ENCODE data around the gene RAI1. TPM values are rescaled to one million over a fixed set of nuclear protein-coding genes. Genes with fewer than 3 reads are reported as not detected.

RAI1 gene
- total RNA-seq, 1 donor from 2014 or later, result 31.2 TPM

- no peak for DNase-seq
- H3K36me3 Mint-ChIP-seq (ENCODE audit: low read depth), result peaks cover 28% of the 10 kb centered on the region
- POLR2A ChIA-PET, result interaction anchor here (0.7 kb wide), 1 partner anchor 107 kb away, joined by 3 read pairs; no protein-coding TSS in a partner anchor
- CTCF ChIA-PET, result no interaction called here
- H3K27ac Mint-ChIP-seq, result no peak overlapping the region
- no peaks in the 10 kb centered on the region for H3K9me3 Mint-ChIP-seq
- no peaks in the 10 kb centered on the region for H3K4me1 Mint-ChIP-seq
- no peak for ATAC-seq (ENCODE audit: low read depth)
- no peaks in the 10 kb centered on the region for H3K27me3 Mint-ChIP-seq
- H3K4me3 Mint-ChIP-seq, result no peak overlapping the region
- intact Hi-C loops (cut with micrococcal nuclease), result no loop called here
- TF ChIP-seq, protein P1, sequence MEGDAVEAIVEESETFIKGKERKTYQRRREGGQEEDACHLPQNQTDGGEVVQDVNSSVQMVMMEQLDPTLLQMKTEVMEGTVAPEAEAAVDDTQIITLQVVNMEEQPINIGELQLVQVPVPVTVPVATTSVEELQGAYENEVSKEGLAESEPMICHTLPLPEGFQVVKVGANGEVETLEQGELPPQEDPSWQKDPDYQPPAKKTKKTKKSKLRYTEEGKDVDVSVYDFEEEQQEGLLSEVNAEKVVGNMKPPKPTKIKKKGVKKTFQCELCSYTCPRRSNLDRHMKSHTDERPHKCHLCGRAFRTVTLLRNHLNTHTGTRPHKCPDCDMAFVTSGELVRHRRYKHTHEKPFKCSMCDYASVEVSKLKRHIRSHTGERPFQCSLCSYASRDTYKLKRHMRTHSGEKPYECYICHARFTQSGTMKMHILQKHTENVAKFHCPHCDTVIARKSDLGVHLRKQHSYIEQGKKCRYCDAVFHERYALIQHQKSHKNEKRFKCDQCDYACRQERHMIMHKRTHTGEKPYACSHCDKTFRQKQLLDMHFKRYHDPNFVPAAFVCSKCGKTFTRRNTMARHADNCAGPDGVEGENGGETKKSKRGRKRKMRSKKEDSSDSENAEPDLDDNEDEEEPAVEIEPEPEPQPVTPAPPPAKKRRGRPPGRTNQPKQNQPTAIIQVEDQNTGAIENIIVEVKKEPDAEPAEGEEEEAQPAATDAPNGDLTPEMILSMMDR (IDR thresholded peaks at IDR 0.05), result no peak
Observed at GRCh38 chr17:17800504-17801021, 119.3 kb downstream of the RAI1 start.

DNA sequence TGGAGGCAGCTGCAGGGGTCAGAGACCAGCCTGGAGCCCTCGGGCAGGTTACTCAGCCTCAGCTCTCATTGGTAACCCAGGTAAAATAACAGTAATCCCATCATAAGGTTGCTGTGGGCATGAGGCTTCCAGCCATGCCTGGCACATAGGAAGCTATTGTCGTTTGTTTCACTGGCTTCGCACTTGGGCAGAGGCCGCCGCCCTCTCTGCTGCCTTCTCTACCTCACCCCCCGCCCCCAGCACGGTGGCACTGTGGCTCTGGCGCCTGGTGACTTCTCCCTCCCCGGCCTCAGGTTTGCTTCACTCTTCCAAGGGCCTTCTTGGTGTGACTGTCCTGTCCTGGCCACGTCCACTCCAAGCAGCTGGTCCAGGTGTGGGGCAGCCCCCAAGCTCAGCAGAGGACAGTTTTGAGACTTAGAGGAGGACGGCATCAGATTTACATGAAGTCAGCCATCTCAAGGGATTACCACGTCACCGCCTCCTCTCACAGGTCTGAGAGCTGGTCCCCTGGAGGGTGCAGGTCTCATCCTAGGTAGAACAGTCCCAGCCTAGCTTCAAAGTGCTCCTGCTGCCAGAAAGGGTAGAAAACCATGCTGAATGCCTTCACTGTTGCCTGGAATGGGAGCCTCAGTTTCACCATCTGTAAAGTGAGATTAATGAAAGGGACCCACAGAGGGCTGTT, 120.7 kb downstream of the RAI1 start:
- ATAC-seq (ENCODE audit: low read depth), result no peak
- ChIA-PET POLR2A (interaction anchor here (0.6 kb wide), 1 partner anchor 120 kb away, joined by 3 read pairs; no protein-coding TSS in a partner anchor), CTCF (no interaction called here)
- Mint-ChIP-seq H3K27ac (no peak overlapping the region), H3K4me1 (no peaks in the 10 kb centered on the region), H3K9me3 (no peaks in the 10 kb centered on the region), H3K36me3 (ENCODE audit: low read depth) (peaks cover 30% of the 10 kb centered on the region), H3K4me3 (no peak overlapping the region), H3K27me3 (no peaks in the 10 kb centered on the region)
- TF ChIP-seq, protein P1 (IDR thresholded peaks at IDR 0.05), result no peak
- DNase-seq, result no peak
- intact Hi-C loops (cut with micrococcal nuclease), result no loop called here

DNA sequence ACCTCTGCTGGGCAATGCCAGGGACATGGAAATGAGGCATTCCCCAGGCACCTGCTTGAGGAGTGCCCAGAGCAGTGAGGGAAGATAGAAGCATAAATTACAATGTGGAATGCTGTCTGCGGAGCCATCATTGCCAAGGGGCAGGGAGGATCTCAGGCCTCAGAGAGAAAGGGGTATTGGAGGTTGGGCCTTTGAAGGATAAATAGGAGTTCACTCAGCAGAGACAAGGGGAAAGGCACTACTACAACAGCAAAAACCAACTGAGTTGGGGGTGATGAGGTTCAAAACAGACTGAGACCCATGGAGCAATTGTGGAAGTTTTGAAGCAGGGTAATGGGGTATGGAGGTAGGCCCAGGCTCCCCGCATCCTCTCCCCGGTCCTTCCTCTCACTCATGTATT, 122.7 kb downstream of the RAI1 start:
- no peaks in the 10 kb centered on the region for H3K9me3 Mint-ChIP-seq
- CTCF ChIA-PET, result no interaction called here
- ATAC-seq (ENCODE audit: low read depth), result no peak
- TF ChIP-seq, protein P1 (IDR thresholded peaks at IDR 0.05), result no peak
- peaks cover 24% of the 10 kb centered on the region for H3K36me3 Mint-ChIP-seq (ENCODE audit: low read depth)
- POLR2A ChIA-PET, result no interaction called here
- no peak overlapping the region for H3K4me3 Mint-ChIP-seq
- H3K4me1 Mint-ChIP-seq, result peaks cover 4% of the 10 kb centered on the region
- H3K27ac Mint-ChIP-seq, result no peak overlapping the region
- no peaks in the 10 kb centered on the region for H3K27me3 Mint-ChIP-seq
- DNase-seq, result no peak
- intact Hi-C loops (cut with micrococcal nuclease), result no loop called here

DNA sequence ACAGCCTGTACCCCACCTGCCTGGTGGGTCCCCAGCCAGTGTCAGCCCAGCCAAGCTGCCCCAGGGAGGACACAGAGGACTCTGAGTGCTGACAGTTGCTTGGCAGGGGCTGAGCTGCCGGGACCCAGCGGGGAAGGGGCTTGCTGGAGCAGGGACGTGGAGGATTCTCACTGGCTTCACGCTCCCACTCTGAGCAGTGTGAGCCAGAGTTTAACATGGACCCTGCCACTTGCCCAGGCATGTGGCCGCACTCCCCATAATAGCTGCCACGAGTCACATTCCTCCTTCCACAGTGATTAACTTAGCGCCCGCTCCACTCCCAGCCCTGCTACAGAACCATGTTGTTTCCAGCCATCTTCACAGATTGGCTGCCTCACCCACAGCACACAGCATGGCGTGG, 124.3 kb downstream of the RAI1 start:
- ATAC-seq (ENCODE audit: low read depth) (no peak), DNase-seq (no peak)
- H3K27me3 Mint-ChIP-seq, result no peaks in the 10 kb centered on the region
- intact Hi-C loops (cut with micrococcal nuclease), result no loop called here
- H3K36me3 Mint-ChIP-seq (ENCODE audit: low read depth), result peaks cover 26% of the 10 kb centered on the region
- H3K27ac Mint-ChIP-seq, result no peak overlapping the region
- TF ChIP-seq, protein P1 (IDR thresholded peaks at IDR 0.05), result no peak
- no peaks in the 10 kb centered on the region for H3K9me3 Mint-ChIP-seq
- ChIA-PET CTCF (no interaction called here), POLR2A (no interaction called here)
- H3K4me3 Mint-ChIP-seq, result no peak overlapping the region
- peaks cover 7% of the 10 kb centered on the region for H3K4me1 Mint-ChIP-seq

GRCh38 chr17:17806035-17806434, 124.8 kb downstream of the RAI1 start:
- ChIA-PET CTCF (no interaction called here), POLR2A (no interaction called here)
- Mint-ChIP-seq H3K4me1 (peaks cover 7% of the 10 kb centered on the region), H3K27ac (no peak overlapping the region), H3K36me3 (ENCODE audit: low read depth) (peaks cover 27% of the 10 kb centered on the region), H3K9me3 (no peaks in the 10 kb centered on the region), H3K27me3 (no peaks in the 10 kb centered on the region), H3K4me3 (no peak overlapping the region)
- DNase-seq (no peak), ATAC-seq (ENCODE audit: low read depth) (no peak)
- TF ChIP-seq, protein P1 (IDR thresholded peaks at IDR 0.05), result no peak
- intact Hi-C loops (cut with micrococcal nuclease), result no loop called here
